Lower leg skin (tissue), 4 donors: ENCODE data around the gene SAPCD2. TPM values are rescaled to one million over a fixed set of nuclear protein-coding genes. Genes with fewer than 3 reads are reported as not detected.

Experiments
- DNase-seq, 2 donors: peaks; one replicate each; pipeline ENCODE4 v3.0.0-alpha.2; 2019; ENCODE audit warnings: low spot score in 2 of 2
- H3K4me3 ChIP-seq: fragments of 200-600 bp; sonication (generic); 2 replicates; pipeline ENCODE4 v1.5.1; 2017; ENCODE audit warnings: mild to moderate bottlenecking, low read depth; ENCODE audit not compliant: poor library complexity, severe bottlenecking
- CTCF ChIP-seq, 3 donors: fragments of 450-650 bp; IDR thresholded peaks; one replicate each; pipeline ENCODE4 v1.5.1; 2016; ENCODE audit warnings: antibody characterized with exemption in 3 of 3, mild to moderate bottlenecking in 3 of 3, moderate library complexity in 2 of 3
- POLR2A ChIP-seq, 2 donors: fragments of 450-650 bp; IDR thresholded peaks; one replicate each; pipeline ENCODE4 v1.6.1; 2016 to 2017; ENCODE audit warnings: antibody characterized with exemption in 2 of 2, mild to moderate bottlenecking in 1 of 2, moderate library complexity in 1 of 2
- WGBS, 2 donors: methylation state at CpG; one replicate each; pipeline ENCODE4 v1.1.5; 2018; 5-methylcytosine and 5-hydroxymethylcytosine counted together
- intact Hi-C: fragments of 100-400 bp; cut with DNase I; formaldehyde crosslinking; loops from one replicate; pipeline ENCODE4 v1.15.0; 2023; ENCODE audit warnings: low total_unique reads
- total RNA-seq, 4 donors: library from RNA; depleted of rRNA; stranded (reverse); fragments of >200 nt; gene quantifications; one replicate each; pipeline ENCODE4 v1.1.0, GENCODE V29; 2016

The SAPCD2 gene
- total RNA-seq, 4 donors from 2014 or later: 5.7 to 25.6 (median 13.7) TPM

- DNase-seq: no peak
- no peak overlapping the region for H3K4me3 ChIP-seq
- WGBS, 2 donors: 93 to 94% methylated on average over 26 to 33 of the region's 35 CpGs
- intact Hi-C loops: no loop called here
- TF ChIP-seq CTCF (IDR thresholded peaks at IDR 0.05): no peak
- TF ChIP-seq POLR2A (IDR thresholded peaks at IDR 0.05): no peak
These were observed 41.6 kb upstream of the SAPCD2 start for GRCh38 chr9:137111788-137112563.

GRCh38 chr9:137110911-137111787, 40.8 kb upstream of the SAPCD2 start:
- intact Hi-C loops: no loop called here
- WGBS, 2 donors: 90 to 92% methylated on average over 28 of the region's 28 CpGs
- DNase-seq: no peak
- TF ChIP-seq POLR2A (IDR thresholded peaks at IDR 0.05) (no peak), CTCF (IDR thresholded peaks at IDR 0.05) (no peak)
- H3K4me3 ChIP-seq: no peak overlapping the region

- intact Hi-C loops: no loop called here
- WGBS, 2 donors: 89 to 95% methylated on average over 34 of the region's 38 CpGs
- no peak overlapping the region for H3K4me3 ChIP-seq
- no peak for DNase-seq
- TF ChIP-seq CTCF (IDR thresholded peaks at IDR 0.05): no peak
- TF ChIP-seq POLR2A (IDR thresholded peaks at IDR 0.05): no peak
These were observed 40.0 kb upstream of the SAPCD2 start for GRCh38 chr9:137110147-137110910.

- H3K4me3 ChIP-seq: no peak overlapping the region
- WGBS, 2 donors: 79 to 83% methylated on average over 30 to 31 of the region's 34 CpGs
- no peak for DNase-seq
- TF ChIP-seq POLR2A (IDR thresholded peaks at IDR 0.05) (no peak), CTCF (IDR thresholded peaks at IDR 0.05) (no peak)
- intact Hi-C loops: loop anchor here (5.0 kb wide), 1 partner anchor 78 kb away; the partner anchor contains the start of genes ANAPC2 and SSNA1
These were observed 39.1 kb upstream of the SAPCD2 start for GRCh38 chr9:137109250-137110146.
